H1 (cell line): Measurements from ENCODE around the gene ZNF487. TPM values are rescaled to one million over a fixed set of nuclear protein-coding genes. Genes with fewer than 3 reads are reported as not detected.

Experiments
- CTCF ChIA-PET: fragments of 300-600 bp; sonication (Branson Sonifier 250); formaldehyde crosslinking; loops from one replicate; lab custom pipeline; 2021; ENCODE audit not compliant: partially characterized antibody; lab: Charles Lee
- POLR2A ChIA-PET: fragments of 300-600 bp; sonication (Branson Sonifier 250); formaldehyde crosslinking; loops from one replicate; lab custom pipeline; 2021; ENCODE audit warnings: inconsistent platforms; ENCODE audit not compliant: partially characterized antibody; lab: Charles Lee
- DNase-seq, 2 experiments: peaks; one replicate each; pipeline versions ENCODE4 v3.0.0 to v3.0.0-alpha.2; 2010 to 2022; ENCODE audit warnings: low spot score in 2 of 2, low read depth in 1 of 2, mixed read lengths in 1 of 2
- FAIRE-seq: peaks from 2 replicates; lab custom pipeline; 2011; peaks lifted over from hg19 to GRCh38; lab: Jason Lieb, UNC
- H2AFZ ChIP-seq: 2 replicates; pipeline ENCODE4 v1.8.1; 2012; ENCODE audit warnings: low read length, inconsistent platforms
- H2AK5ac ChIP-seq: 2 replicates; pipeline ENCODE4 v1.6.1; 2013; ENCODE audit warnings: low read depth, low read length
- H2BK120ac ChIP-seq: replicated peaks from 2 replicates; pipeline ENCODE3; 2013; ENCODE audit warnings: low read depth, low read length, inconsistent platforms
- H2BK12ac ChIP-seq: 2 replicates; pipeline ENCODE4 v1.6.1; 2013; ENCODE audit warnings: low read depth, low read length
- H2BK15ac ChIP-seq: 2 replicates; pipeline ENCODE4 v1.6.1; 2013; ENCODE audit warnings: low read length
- H2BK20ac ChIP-seq: 2 replicates; pipeline ENCODE4 v1.6.1; 2013; ENCODE audit warnings: low read length
- H2BK5ac ChIP-seq: 2 replicates; pipeline ENCODE4 v1.6.1; 2013; ENCODE audit warnings: low read depth, low read length
- H3K14ac ChIP-seq: 2 replicates; pipeline ENCODE4 v1.6.1; 2013; ENCODE audit warnings: inconsistent platforms; ENCODE audit not compliant: insufficient read length
- H3K18ac ChIP-seq: 2 replicates; pipeline ENCODE4 v1.6.1; 2013; ENCODE audit warnings: low read length; ENCODE audit errors: extremely low read depth
- H3K23ac ChIP-seq: 2 replicates; pipeline ENCODE4 v1.6.1; 2013; ENCODE audit warnings: inconsistent platforms; ENCODE audit not compliant: insufficient read length
- H3K23me2 ChIP-seq: 2 replicates; pipeline ENCODE4 v1.6.1; 2013; ENCODE audit warnings: low read depth, low read length
- H3K27ac ChIP-seq: 2 replicates; pipeline ENCODE4 v1.6.1; 2011; ENCODE audit warnings: low read depth, low read length, inconsistent platforms
- H3K27me3 ChIP-seq, 4 experiments: replicated peaks in 1 of 4; 1 replicate in 1 of 4; 2 replicates in 3 of 4; pipeline versions ENCODE4 v1.6.1 to v1.8.1; 2011 to 2013; ENCODE audit warnings: low read length in 3 of 4, mild to moderate bottlenecking in 3 of 4, inconsistent platforms in 2 of 4, mixed read lengths in 2 of 4, moderate library complexity in 1 of 4; ENCODE audit not compliant: control insufficient read depth in 3 of 4, insufficient read depth in 3 of 4; ENCODE audit errors: extremely low read depth in 1 of 4
- H3K36me3 ChIP-seq, 4 experiments: 2 replicates each; pipeline versions ENCODE4 v1.6.1 to v1.8.1; 2011 to 2013; ENCODE audit warnings: mild to moderate bottlenecking in 4 of 4, low read length in 3 of 4, moderate library complexity in 2 of 4, control low read depth in 1 of 4, inconsistent platforms in 1 of 4; ENCODE audit not compliant: insufficient read depth in 4 of 4, control insufficient read depth in 2 of 4
- H3K4ac ChIP-seq: replicated peaks from 2 replicates; pipeline ENCODE3; 2013; ENCODE audit warnings: low read length, low read depth, mixed read lengths, inconsistent platforms; ENCODE audit not compliant: insufficient read length
- H3K4me1 ChIP-seq, 4 experiments: replicated peaks in 1 of 4; 1 replicate in 1 of 4; 2 replicates in 3 of 4; pipeline versions ENCODE4 v1.6.1 to v1.8.1; 2011 to 2013; ENCODE audit warnings: low read length in 3 of 4, inconsistent platforms in 2 of 4, mixed read lengths in 1 of 4; ENCODE audit not compliant: insufficient read depth in 4 of 4, control insufficient read depth in 3 of 4
- H3K4me2 ChIP-seq, 2 experiments: 2 replicates each; pipeline versions ENCODE4 v1.6.1 to v1.8.1; 2011 to 2013; ENCODE audit warnings: low read depth in 2 of 2, low read length in 2 of 2, control low read depth in 1 of 2, inconsistent platforms in 1 of 2, mild to moderate bottlenecking in 1 of 2; ENCODE audit not compliant: insufficient read depth in 1 of 2
- H3K4me3 ChIP-seq, 4 experiments: fragments of 200-600, 300-600 bp in 1 of 4; sonication (generic), shearing (Covaris generic), sonication (Bioruptor Twin) in 1 of 4; 2 replicates each; pipeline versions ENCODE4 v1.5.1 to v1.8.1; 2011 to 2016; ENCODE audit warnings: low read length in 4 of 4, low read depth in 3 of 4, control low read depth in 2 of 4, inconsistent platforms in 2 of 4, mild to moderate bottlenecking in 2 of 4, mixed read lengths in 1 of 4, moderate library complexity in 1 of 4; ENCODE audit not compliant: insufficient read depth in 2 of 4; ENCODE audit errors: extremely low read depth in 1 of 4
- H3K56ac ChIP-seq: replicated peaks from 2 replicates; pipeline ENCODE3; 2013; ENCODE audit warnings: low read depth, mild to moderate bottlenecking, mixed read lengths, low read length, inconsistent platforms; ENCODE audit not compliant: insufficient read length
- H3K79me1 ChIP-seq: 2 replicates; pipeline ENCODE4 v1.6.1; 2013; ENCODE audit warnings: low read depth, low read length, control low read depth
- H3K79me2 ChIP-seq, 2 experiments: 2 replicates each; pipeline versions ENCODE4 v1.6.1 to v1.8.1; 2012 to 2013; ENCODE audit warnings: low read length in 2 of 2, mild to moderate bottlenecking in 2 of 2, inconsistent platforms in 1 of 2; ENCODE audit not compliant: insufficient read depth in 2 of 2, control insufficient read depth in 1 of 2
- H3K9ac ChIP-seq, 4 experiments: replicated peaks in 1 of 4; 1 replicate in 1 of 4; 2 replicates in 3 of 4; pipeline versions ENCODE4 v1.6.1 to v1.8.1; 2011 to 2013; ENCODE audit warnings: low read depth in 3 of 4, low read length in 3 of 4, control low read depth in 2 of 4, mild to moderate bottlenecking in 2 of 4, moderate library complexity in 2 of 4, inconsistent platforms in 1 of 4; ENCODE audit errors: extremely low read depth in 1 of 4
- H3K9me3 ChIP-seq, 2 experiments: 2 replicates each; pipeline versions ENCODE4 v1.6.1 to v1.8.1; 2012 to 2013; ENCODE audit warnings: mild to moderate bottlenecking in 2 of 2, moderate library complexity in 2 of 2, control low read depth in 1 of 2, inconsistent platforms in 1 of 2, low read depth in 1 of 2, low read length in 1 of 2, mixed read lengths in 1 of 2; ENCODE audit not compliant: insufficient read depth in 2 of 2
- H4K20me1 ChIP-seq, 2 experiments: replicated peaks in 1 of 2; 2 replicates each; pipeline versions ENCODE3 to v1.8.1; 2011 to 2013; ENCODE audit warnings: inconsistent platforms in 2 of 2, low read length in 2 of 2, mild to moderate bottlenecking in 1 of 2; ENCODE audit not compliant: insufficient read depth in 2 of 2, control insufficient read depth in 1 of 2
- H4K5ac ChIP-seq: 2 replicates; pipeline ENCODE4 v1.6.1; 2013; ENCODE audit warnings: low read length, low read depth, mixed read lengths, inconsistent platforms; ENCODE audit not compliant: insufficient read length
- H4K8ac ChIP-seq: 2 replicates; pipeline ENCODE4 v1.8.0; 2013; ENCODE audit warnings: mild to moderate bottlenecking, moderate library complexity, low read length, inconsistent platforms; ENCODE audit not compliant: insufficient read depth; ENCODE audit errors: extremely low read depth
- H4K91ac ChIP-seq: replicated peaks from 2 replicates; pipeline ENCODE3; 2013; ENCODE audit warnings: low read length, mixed read lengths, inconsistent platforms; ENCODE audit not compliant: insufficient read length
- CTBP2 ChIP-seq: IDR thresholded peaks from 2 replicates; pipeline ENCODE4 v1.7.0; 2011; ENCODE audit warnings: borderline replicate concordance, mild to moderate bottlenecking, moderate library complexity, mixed read lengths, low read length; ENCODE audit not compliant: insufficient read depth, insufficient read length
- KDM5A ChIP-seq: fragments of 200-600 bp; IDR thresholded peaks from 2 replicates; pipeline ENCODE4 v1.7.1; 2012; ENCODE audit warnings: mild to moderate bottlenecking, low read length, inconsistent platforms, mixed read lengths
- POU5F1 ChIP-seq: IDR thresholded peaks from 2 replicates; pipeline ENCODE4 v1.6.1; 2011; ENCODE audit warnings: low read depth, mild to moderate bottlenecking, low read length, moderate library complexity
- SAP30 ChIP-seq: fragments of 300-600 bp; sonication (generic); IDR thresholded peaks from 2 replicates; pipeline ENCODE4 v1.7.1; 2012; ENCODE audit warnings: low read length, moderate library complexity, mild to moderate bottlenecking, inconsistent platforms; ENCODE audit not compliant: insufficient read depth, insufficient replicate concordance
- SIX5 ChIP-seq: IDR thresholded peaks from 2 replicates; pipeline ENCODE4 v1.6.1; 2011; ENCODE audit warnings: mild to moderate bottlenecking, low read depth, low read length
- SP2 ChIP-seq: IDR thresholded peaks from 2 replicates; pipeline ENCODE4 v1.6.1; 2012; ENCODE audit warnings: mild to moderate bottlenecking, low read length, inconsistent platforms
- SRF ChIP-seq: IDR thresholded peaks from 2 replicates; pipeline ENCODE4 v1.6.1; 2011; ENCODE audit warnings: mild to moderate bottlenecking, low read depth, low read length, moderate library complexity
- TAF7 ChIP-seq: optimal IDR thresholded peaks from 2 replicates; pipeline ENCODE3; 2011; ENCODE audit warnings: low read depth, mild to moderate bottlenecking, inconsistent platforms, low read length, moderate library complexity, borderline replicate concordance
- WGBS, 2 experiments: shearing (Covaris generic) in 1 of 2; methylation state at CpG; one replicate each; pipeline versions ENCODE4 v1.1.6 to v1.1.7; 2013 to 2015; ENCODE audit warnings: low lambda C conversion rate in 2 of 2, mixed read lengths in 2 of 2, inconsistent platforms in 1 of 2, low coverage in 1 of 2, missing lambda C conversion rate in 1 of 2; ENCODE audit not compliant: insufficient replicate concordance in 2 of 2, insufficient coverage in 1 of 2, insufficient read length in 1 of 2; ENCODE audit errors: extremely low coverage in 1 of 2, missing lambda C conversion rate in 1 of 2; 5-methylcytosine and 5-hydroxymethylcytosine counted together
- polyA plus RNA-seq, 7 experiments: library from polyadenylated mRNA; depleted of rRNA in 3 of 7; stranded (reverse) in 5 of 7; unstranded in 2 of 7; fragments of >200 nt in 5 of 7; fragments of 200-250 nt in 2 of 7; gene quantifications; 1 replicate in 5 of 7; 2 replicates in 1 of 7; 4 replicates in 1 of 7; pipeline versions ENCODE4 v1.2.1 to v1.2.3, GENCODE V29; 2011 to 2013; ENCODE audit warnings: missing spikeins in 2 of 7, mixed read lengths in 2 of 7
- total RNA-seq: library from RNA; stranded (reverse); fragmentation: NEBNext Ultra II Directional; extraction: Animal tissue kit (Norgen Biotek cat#: 25700); gene quantifications from 2 replicates; pipeline ENCODE4 v1.2.1, GENCODE V29; 2021
- TF ChIP-seq, protein P1 (sequence below): IDR thresholded peaks from 2 replicates; pipeline ENCODE4 v1.6.1; 2012; ENCODE audit warnings: inconsistent platforms
- TF ChIP-seq, protein P2 (sequence below), 3 experiments: IDR thresholded peaks; 1 replicate in 2 of 3; 2 replicates in 1 of 3; pipeline versions ENCODE4 v1.5.1 to v1.6.1; 2011; ENCODE audit warnings: low read length in 3 of 3, mild to moderate bottlenecking in 3 of 3, inconsistent platforms in 2 of 3, low read depth in 1 of 3, moderate library complexity in 1 of 3; ENCODE audit not compliant: insufficient read depth in 1 of 3; ENCODE audit errors: control extremely low read depth in 1 of 3

Gene ZNF487
- total and polyA plus RNA-seq, 2 of the 8 experiments (the other 6 are each of a cell fraction or from before 2014, with no cell fraction given) = 1.9 to 2.5 TPM

DNA sequence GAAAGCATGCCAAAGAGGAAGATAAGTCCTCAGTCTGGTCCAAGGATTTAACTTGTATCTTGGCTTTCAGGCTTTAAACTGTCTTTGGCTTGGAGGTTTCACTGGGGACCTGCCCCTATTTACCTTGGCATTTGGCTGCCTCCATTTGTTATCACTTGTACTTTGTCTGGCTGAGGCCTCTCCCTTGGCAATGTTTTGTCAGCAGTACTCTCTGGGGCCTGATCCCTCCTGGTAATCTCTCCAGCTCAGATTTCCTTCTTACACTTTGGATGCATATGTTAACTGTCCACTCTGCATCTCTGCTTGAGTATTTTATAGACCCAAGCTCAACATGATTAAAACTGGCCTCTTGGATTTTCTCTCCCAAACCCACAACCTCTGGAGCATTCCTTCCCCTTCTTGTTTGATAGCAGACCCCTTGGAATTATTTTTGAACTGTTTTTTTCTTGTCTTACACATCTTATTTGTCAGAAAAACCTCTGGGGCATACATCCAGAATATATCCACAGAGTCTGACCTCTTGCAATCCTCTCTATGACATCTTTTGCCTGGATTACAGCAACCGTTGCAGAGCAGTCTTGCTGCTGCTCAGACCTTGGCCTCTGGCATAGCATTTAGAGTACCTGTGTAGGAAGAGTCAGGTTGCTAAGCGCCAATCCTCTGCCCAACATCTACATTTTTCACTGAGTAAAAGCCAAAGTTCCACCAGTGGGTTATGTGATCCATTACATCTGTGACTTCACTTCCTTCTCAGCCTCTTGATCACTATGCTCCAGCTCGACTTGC is 35.2 kb downstream of the ZNF487 start:
- H4K20me1 ChIP-seq = no peaks in the 10 kb centered on the region
- WGBS, 2 experiments = 80% methylated on average over 3 of the region's 3 CpGs; no CpG with 5 or more reads in 1 of the 2 experiments
- no peak overlapping the region for H2BK120ac ChIP-seq
- no peaks in the 10 kb centered on the region; a peak in 1 of 7 replicates for H3K4me1 ChIP-seq
- no peak overlapping the region for H3K18ac ChIP-seq
- no peaks in the 10 kb centered on the region for H3K36me3 ChIP-seq
- no peak overlapping the region for H3K56ac ChIP-seq
- H2AFZ ChIP-seq = no peak overlapping the region
- no peak overlapping the region for H2BK5ac ChIP-seq
- DNase-seq (no peak), FAIRE-seq (no peak)
- no peaks in the 10 kb centered on the region for H3K79me2 ChIP-seq
- no peak overlapping the region for H4K91ac ChIP-seq
- CTCF ChIA-PET = no interaction called here
- H2BK12ac ChIP-seq = no peak overlapping the region
- H4K5ac ChIP-seq = no peak overlapping the region
- H3K4me3 ChIP-seq = no peak overlapping the region
- H3K4ac ChIP-seq = no peak overlapping the region
- no peak overlapping the region for H3K23ac ChIP-seq
- H2BK20ac ChIP-seq = no peak overlapping the region
- no peak overlapping the region for H2AK5ac ChIP-seq
- no peaks in the 10 kb centered on the region for H3K23me2 ChIP-seq
- H3K9ac ChIP-seq = no peak overlapping the region
- H3K79me1 ChIP-seq = no peaks in the 10 kb centered on the region
- no peak overlapping the region for H3K27ac ChIP-seq
- no peak overlapping the region for H3K4me2 ChIP-seq
- no peaks in the 10 kb centered on the region; a peak in 2 of 4 replicates for H3K9me3 ChIP-seq
- H2BK15ac ChIP-seq = no peak overlapping the region
- no peaks in the 10 kb centered on the region for H3K27me3 ChIP-seq
- POLR2A ChIA-PET = no interaction called here
- H4K8ac ChIP-seq = no peak overlapping the region
- no peak overlapping the region for H3K14ac ChIP-seq
- TF ChIP-seq POU5F1 (no peak), TAF7 (no peak), SIX5 (no peak), CTBP2 (no peak), SAP30 (no peak), SP2 (no peak), KDM5A (no peak), SRF (no peak)
- TF ChIP-seq, protein P1, sequence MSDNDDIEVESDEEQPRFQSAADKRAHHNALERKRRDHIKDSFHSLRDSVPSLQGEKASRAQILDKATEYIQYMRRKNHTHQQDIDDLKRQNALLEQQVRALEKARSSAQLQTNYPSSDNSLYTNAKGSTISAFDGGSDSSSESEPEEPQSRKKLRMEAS = no peak
- TF ChIP-seq, protein P2, sequence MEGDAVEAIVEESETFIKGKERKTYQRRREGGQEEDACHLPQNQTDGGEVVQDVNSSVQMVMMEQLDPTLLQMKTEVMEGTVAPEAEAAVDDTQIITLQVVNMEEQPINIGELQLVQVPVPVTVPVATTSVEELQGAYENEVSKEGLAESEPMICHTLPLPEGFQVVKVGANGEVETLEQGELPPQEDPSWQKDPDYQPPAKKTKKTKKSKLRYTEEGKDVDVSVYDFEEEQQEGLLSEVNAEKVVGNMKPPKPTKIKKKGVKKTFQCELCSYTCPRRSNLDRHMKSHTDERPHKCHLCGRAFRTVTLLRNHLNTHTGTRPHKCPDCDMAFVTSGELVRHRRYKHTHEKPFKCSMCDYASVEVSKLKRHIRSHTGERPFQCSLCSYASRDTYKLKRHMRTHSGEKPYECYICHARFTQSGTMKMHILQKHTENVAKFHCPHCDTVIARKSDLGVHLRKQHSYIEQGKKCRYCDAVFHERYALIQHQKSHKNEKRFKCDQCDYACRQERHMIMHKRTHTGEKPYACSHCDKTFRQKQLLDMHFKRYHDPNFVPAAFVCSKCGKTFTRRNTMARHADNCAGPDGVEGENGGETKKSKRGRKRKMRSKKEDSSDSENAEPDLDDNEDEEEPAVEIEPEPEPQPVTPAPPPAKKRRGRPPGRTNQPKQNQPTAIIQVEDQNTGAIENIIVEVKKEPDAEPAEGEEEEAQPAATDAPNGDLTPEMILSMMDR (IDR thresholded peaks at IDR 0.05; ENCODE audit: control extremely low read depth in 1 of 3, insufficient read depth in 1 of 3, low read depth in 1 of 3, low read length in 3 of 3) = no peak
